Measurements from ENCODE around the gene FASN. TPM values are rescaled to one million over a fixed set of nuclear protein-coding genes. Genes with fewer than 3 reads are reported as not detected.

The FASN gene
- total and polyA plus RNA-seq, 2 of the 13 experiments (the other 11 are each of a cell fraction or from before 2014, with no cell fraction given), result 51.7 to 101 TPM

DNA sequence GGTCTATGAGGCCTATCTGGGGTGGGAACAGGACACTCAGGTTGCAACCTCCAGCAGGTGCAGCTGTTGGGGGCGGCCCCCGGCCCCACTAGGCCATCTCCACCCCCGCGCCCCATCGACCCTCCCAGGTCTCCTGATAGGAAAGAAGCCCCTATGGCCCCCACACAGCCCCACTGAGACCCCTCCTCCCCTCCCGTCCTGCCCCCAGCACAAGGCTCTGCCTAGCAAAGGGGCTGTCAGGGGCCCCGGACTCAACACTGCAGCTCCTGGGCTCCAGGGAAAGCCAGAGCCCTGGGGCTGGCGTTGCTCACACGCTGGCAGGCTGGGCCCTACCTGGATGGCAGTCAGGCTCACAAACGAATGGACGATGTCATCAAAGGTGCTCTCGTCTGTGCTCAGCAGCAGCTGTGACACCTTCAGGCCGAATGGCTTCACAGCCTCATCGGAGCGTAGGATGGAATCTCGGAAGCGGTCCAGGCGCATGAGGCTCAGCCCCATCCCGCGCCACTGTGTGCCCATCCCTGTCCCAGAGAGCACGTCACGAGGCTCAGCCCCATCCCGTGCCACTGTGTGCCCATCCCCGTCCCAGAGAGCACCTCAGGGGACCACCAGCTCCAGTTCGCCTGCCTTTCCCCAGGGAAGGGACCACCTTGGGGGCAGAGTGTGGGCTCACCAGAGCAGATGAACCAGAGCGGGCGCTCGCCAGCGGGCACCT is 7.3 kb downstream of the FASN start:
- POLR2A ChIA-PET, result no interaction called here
- BruUV-seq (replicated peaks), result no TSS peak
- no peaks in the 10 kb centered on the region for H3K9me3 ChIP-seq (ENCODE audit: low read length)
- H3K79me2 ChIP-seq (ENCODE audit: insufficient read depth, low read length), result peaks cover 49% of the 10 kb centered on the region
- in situ Hi-C loops (cut with HindIII; ENCODE audit: extremely low pct_ligation_motif_present, low pct_unique_long_range_greater_than_20kb) (no loop called here), intact Hi-C loops (cut with micrococcal nuclease; ENCODE audit: unreplicated experiment) (loop anchor here (10.0 kb wide), 1 partner anchor 116 kb away; the partner anchor contains the start of gene ASPSCR1)
- 97% methylated on average over 22 of the region's 29 CpGs for WGBS (ENCODE audit: low lambda C conversion rate)
- no peak for DNase-seq (ENCODE audit: low spot score)
- FAIRE-seq, result no peak
- H4K20me1 ChIP-seq (ENCODE audit: insufficient read depth, low read length), result peaks cover 82% of the 10 kb centered on the region
- H3K27me3 ChIP-seq (ENCODE audit: control insufficient read depth in 1 of 2, insufficient read depth in 2 of 2, low read length in 2 of 2), result no peaks in the 10 kb centered on the region
- peaks cover 26% of the 10 kb centered on the region for H3K4me1 ChIP-seq (ENCODE audit: insufficient read depth, low read length)
- H3K27ac ChIP-seq (ENCODE audit: extremely low read length, insufficient read depth, low read length), result no peak overlapping the region
- H3K9ac ChIP-seq (ENCODE audit: insufficient read depth, low read depth, low read length), result no peak overlapping the region
- H3K4me2 ChIP-seq (ENCODE audit: low read depth, low read length), result no peak overlapping the region
- no peak overlapping the region for H3K4me3 ChIP-seq (replicated peaks in 1 of 3; ENCODE audit: insufficient read depth in 1 of 3, low read depth in 2 of 3, low read length in 3 of 3)
- CTCF ChIA-PET (ENCODE audit: low intra/inter-chr PET ratio, low total read pairs), result no interaction called here
- H2AFZ ChIP-seq (ENCODE audit: low read length), result no peak overlapping the region
- H3K36me3 ChIP-seq (replicated peaks in 1 of 2; ENCODE audit: control insufficient read depth in 1 of 2, insufficient read depth in 2 of 2, low read length in 2 of 2), result peaks cover 81 to 95% of the 10 kb centered on the region in 2 experiments
- no peak for ATAC-seq
- TF ChIP-seq HNF1B (CRISPR knock-in tag; IDR thresholded peaks at IDR 0.05) (0 out of 2 replicates have a peak, but pooled peaks have one; percentile 23), NKX3-1 (CRISPR knock-in tag; IDR thresholded peaks at IDR 0.05) (no peak), HNRNPL (IDR thresholded peaks at IDR 0.05; ENCODE audit: low read depth, low read length) (peak; percentile 66), RBM22 (optimal IDR thresholded peaks at IDR 0.05; ENCODE audit: low read length) (peak; percentile 93), ZNF691 (CRISPR knock-in tag; IDR thresholded peaks at IDR 0.05; ENCODE audit: borderline replicate concordance, low read depth) (no peak), ZNF790 (CRISPR knock-in tag; IDR thresholded peaks at IDR 0.05; ENCODE audit: borderline replicate concordance) (no peak), ZNF33B (CRISPR knock-in tag; IDR thresholded peaks at IDR 0.05) (no peak), SIX4 (CRISPR knock-in tag; IDR thresholded peaks at IDR 0.05) (no peak), SYNCRIP (IDR thresholded peaks at IDR 0.05; ENCODE audit: insufficient read depth, low read depth, low read length) (no peak), HOXD1 (CRISPR knock-in tag; IDR thresholded peaks at IDR 0.05) (no peak), ZC3H13 (CRISPR knock-in tag; IDR thresholded peaks at IDR 0.05) (peak; percentile 34; the same call in 1 of the 2 replicates), KDM3A (CRISPR knock-in tag; IDR thresholded peaks at IDR 0.05; ENCODE audit: low read depth) (no peak), MLLT10 (CRISPR knock-in tag; IDR thresholded peaks at IDR 0.05) (no peak), TCF7 (IDR thresholded peaks at IDR 0.05; ENCODE audit: low read depth) (no peak), ZNF3 (CRISPR knock-in tag; IDR thresholded peaks at IDR 0.05) (no peak), ZNF484 (CRISPR knock-in tag; IDR thresholded peaks at IDR 0.05; ENCODE audit: borderline replicate concordance, low read depth) (0 out of 2 replicates have a peak, but pooled peaks have one; percentile 25), MAFF (IDR thresholded peaks at IDR 0.05; ENCODE audit: low read depth, low read length) (no peak), KLF16 (CRISPR knock-in tag; IDR thresholded peaks at IDR 0.05) (no peak), ZNF549 (CRISPR knock-in tag; IDR thresholded peaks at IDR 0.05) (no peak), PHF21A (CRISPR knock-in tag; IDR thresholded peaks at IDR 0.05) (no peak), ZNF770 (CRISPR knock-in tag; IDR thresholded peaks at IDR 0.05) (no peak), ZFX (CRISPR knock-in tag; IDR thresholded peaks at IDR 0.05; ENCODE audit: low read depth) (0 out of 2 replicates have a peak, but pooled peaks have one; percentile 33)

Data from HepG2 (cell line).